Mammary epithelial cell (primary cell): ENCODE data around the gene SPACA5.
"Not testable (repeated sequence)": the region's sequence is repeated elsewhere in the genome, so short reads cannot be mapped to it uniquely, and the experiment has no call there.

Experiments used
- CTCF ChIP-seq, 2 donors: IDR thresholded peaks in 1 of 2; conservative IDR thresholded peaks in 1 of 2; 2 replicates each; pipeline ENCODE4 v1.5.1; 2011 to 2012; ENCODE audit warnings: inconsistent platforms in 2 of 2, low read length in 2 of 2, mild to moderate bottlenecking in 2 of 2, control low read depth in 1 of 2, low read depth in 1 of 2; ENCODE audit not compliant: insufficient read depth in 1 of 2; ENCODE audit errors: extremely low read depth in 1 of 2
- EZH2 ChIP-seq: IDR thresholded peaks from 2 replicates; pipeline ENCODE4 v1.6.1; 2012; ENCODE audit warnings: low read length, inconsistent platforms, borderline replicate concordance

DNA sequence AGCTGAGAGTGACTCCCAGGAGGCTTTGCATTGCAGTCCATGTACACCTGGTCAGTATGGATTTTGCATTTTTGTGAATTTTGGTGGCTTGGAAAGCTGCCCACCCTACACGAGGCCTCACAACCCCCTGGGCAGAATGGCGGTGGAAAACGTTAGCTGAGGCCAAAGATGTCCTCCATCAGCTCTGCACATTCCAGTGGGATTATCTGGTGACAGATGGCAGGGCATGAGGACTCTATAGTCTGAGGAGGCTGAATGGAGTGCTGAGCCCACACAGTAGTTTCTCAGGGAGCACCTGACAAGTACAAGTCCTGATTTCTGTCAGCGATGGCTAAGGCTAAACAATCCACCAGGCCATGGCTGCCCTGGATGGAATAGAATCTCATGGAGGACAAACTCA is 20.8 kb downstream of the SPACA5 start:
- TF ChIP-seq CTCF (conservative IDR thresholded peaks at IDR 0.05 in 1 of 2, IDR thresholded peaks at IDR 0.05 in 1 of 2; ENCODE audit: extremely low read depth in 1 of 2, insufficient read depth in 1 of 2, low read depth in 1 of 2, low read length in 2 of 2); EZH2: not testable (repeated sequence)
